GM10847 (cell line): Measurements from ENCODE around the gene NEK1.

ENCODE experiments used
- POLR2A ChIP-seq: IDR thresholded peaks from 2 replicates; pipeline ENCODE4 v1.6.1; 2011; ENCODE audit not compliant: insufficient read length; ENCODE audit errors: extremely low read depth

The NEK1 gene

DNA sequence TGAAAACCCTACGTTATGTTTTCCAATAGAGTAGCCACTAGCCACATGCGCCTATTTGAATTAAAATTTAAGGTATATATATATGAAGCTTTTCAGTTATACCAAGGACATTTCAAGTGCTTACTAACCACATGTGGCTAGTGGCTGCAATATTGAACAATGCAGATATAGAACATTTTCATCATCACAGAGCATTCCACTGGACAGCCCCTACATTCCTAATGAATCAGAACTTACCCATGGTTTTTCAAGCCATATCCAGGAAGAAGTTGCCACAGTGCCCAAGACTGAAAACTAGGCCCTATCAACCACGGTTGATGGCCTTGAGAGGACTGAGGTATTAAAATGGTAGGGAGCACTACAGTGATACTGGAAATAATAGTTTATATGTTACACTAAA, 29.7 kb downstream of the NEK1 start:
- no peak for TF ChIP-seq POLR2A

DNA sequence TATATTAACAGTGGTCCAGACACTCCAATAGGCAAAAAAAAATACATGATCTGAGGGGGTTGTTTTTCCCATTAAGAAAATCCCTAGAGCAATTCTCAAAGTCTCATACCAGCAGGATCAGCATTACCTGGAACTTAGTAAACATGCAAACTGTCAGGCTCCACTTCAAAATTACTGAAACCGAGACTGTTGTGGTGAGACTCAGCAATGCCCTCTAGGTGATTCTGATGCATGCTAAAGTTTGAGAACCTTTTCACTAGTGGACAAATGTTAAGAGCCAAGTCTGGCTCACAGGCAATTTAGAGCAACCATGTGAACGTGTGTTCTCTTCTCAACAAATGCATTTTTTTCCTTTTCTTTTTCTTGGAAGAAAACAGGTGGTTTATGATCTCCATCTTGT, 30.2 kb downstream of the NEK1 start:
- TF ChIP-seq POLR2A, result no peak

DNA sequence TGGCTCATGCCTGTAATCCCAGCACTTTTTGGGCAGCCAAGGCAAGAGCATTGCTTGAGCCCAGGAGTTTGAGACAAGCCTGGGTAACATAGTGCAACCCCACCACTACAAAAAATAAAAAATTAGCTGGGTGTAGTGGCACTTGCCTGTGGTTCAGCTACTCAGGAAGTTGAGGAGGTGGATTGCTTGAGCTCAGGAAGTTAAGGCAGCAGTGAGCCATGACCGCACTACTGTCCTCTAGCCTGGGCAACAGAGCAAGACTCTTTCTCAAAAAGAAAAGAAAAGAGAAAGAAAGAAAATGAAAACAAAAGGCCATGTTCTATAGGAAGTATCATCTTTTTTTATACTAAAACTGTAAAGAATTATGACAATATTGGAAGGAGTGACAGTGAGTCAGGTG, 38.5 kb downstream of the NEK1 start:
- TF ChIP-seq POLR2A, result no peak

DNA sequence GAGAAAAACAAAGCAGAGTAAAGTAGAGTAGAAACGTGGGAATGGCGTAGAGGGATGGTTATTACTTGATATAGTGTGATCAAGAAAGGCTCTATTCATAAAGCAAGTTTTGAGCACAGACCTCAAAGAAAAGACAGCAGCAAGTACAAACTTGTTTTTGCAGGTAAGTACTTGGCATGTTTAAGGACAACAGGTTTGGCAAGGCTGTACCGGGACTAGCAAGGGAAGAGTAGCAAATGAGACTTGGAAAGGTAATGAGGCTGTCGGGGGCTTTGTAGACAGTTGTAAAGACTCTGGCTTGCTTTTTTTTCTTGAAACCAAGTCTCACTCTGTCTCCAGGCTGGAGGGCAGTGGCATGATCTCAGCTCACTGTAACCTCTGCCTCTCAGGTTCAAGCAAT, 40.9 kb downstream of the NEK1 start:
- TF ChIP-seq POLR2A, result no peak

- TF ChIP-seq POLR2A, result no peak
Measured at GRCh38 chr4:169567916-169568315, 44.5 kb downstream of the NEK1 start.

DNA sequence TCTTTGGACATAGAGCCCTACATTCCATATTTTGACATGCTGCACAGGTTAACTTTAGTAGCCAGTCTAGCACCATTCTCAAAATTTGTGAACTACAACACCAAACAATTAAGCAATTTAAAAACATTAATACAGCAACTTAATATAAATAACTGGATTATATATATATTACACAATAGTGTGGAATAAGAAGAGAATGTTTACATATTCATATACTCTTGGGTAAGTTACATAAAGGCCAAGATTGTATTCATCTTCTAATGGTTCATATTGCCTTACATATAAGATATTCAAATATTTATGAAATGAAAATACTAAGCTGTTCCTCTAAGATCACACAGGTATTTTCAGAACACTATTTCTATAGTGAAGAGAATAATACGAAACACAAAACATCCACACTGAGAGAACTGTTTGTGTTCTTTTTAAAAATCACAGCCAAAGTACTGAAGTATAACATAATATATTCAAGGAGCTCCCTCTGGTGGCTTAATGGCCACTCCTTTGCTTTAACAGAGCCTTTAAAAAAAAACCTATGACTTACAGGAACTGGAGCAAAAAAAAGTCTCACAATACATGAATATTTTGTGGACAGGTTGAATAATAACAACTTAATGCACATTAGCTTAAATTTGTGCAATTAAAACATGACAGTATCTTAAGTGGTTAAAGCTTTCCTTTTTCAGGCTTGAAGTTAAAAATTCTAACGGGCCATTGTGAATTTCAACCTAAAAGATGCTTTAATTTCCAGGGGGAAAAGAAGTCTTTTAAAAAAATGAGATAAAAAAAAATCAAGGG, 46.2 kb downstream of the NEK1 start:
- no peak for TF ChIP-seq POLR2A

DNA sequence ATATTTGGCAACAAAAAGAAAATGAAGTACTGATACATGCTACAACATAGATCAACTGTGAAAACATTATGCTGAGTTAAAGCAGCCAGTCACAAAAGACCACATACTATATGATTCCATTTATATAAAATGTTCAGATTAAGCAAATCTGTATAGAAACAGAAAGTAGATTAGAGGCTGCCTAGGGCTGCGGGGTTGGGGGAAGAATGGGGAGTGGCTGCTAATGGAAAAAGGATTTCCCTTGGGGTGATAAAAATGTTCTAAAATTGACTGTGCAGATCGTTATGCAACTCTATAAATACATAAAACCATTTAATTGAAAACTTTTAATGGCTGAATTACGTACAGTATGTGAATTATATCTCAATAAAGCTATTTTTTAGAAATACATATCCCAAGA, 46.8 kb downstream of the NEK1 start:
- no peak for TF ChIP-seq POLR2A

DNA sequence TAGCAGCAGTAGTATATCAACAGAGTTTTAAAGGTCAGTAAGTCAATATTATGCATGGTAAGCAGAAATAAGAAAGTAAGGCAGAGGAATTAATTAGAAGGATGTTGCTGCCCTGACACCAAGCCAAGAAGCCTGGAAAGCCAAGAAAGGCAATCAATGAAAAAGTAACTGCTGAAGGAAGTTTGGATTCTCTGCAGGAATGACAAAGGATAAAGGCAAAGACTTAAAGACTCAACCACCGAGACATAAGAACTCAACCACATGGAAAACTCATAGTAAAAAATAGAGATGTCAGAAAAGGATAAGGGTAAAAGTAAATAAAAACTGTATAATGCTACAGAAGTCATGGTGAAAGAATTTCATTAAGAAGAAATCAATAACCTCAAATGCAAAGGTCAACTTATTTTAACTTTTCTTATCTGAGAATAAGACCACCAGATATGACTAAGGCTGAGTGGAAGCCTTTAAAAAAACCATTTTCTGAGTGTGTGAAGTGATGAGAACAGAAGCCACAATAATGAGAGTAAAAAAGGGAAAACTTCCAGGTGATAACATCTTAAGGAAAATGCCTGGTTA, 55.2 kb downstream of the NEK1 start:
- no peak for TF ChIP-seq POLR2A

- TF ChIP-seq POLR2A, result no peak
Measured at GRCh38 chr4:169540774-169541173, 71.6 kb downstream of the NEK1 start.

GRCh38 chr4:169530048-169530447, 82.3 kb downstream of the NEK1 start:
- TF ChIP-seq POLR2A, result no peak

DNA sequence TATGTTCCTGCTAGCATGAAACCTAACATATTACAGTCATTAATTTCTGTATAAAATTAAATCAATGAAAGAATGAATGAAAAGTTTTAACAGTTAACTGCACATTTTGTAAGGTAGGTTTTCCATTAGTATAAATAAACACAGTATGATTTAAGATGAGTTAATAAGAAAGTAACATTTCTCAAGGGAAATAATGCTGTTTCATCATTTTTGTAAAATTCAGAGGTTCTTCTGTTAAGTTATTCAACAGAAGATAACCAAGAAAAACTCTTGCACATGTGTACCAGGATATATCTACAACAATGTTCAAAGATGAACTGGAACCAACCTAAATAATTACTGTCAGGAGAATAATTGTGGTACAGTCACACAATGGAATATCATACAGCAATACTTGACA, 88.6 kb downstream of the NEK1 start:
- no peak for TF ChIP-seq POLR2A

- TF ChIP-seq POLR2A, result no peak
Measured at GRCh38 chr4:169510617-169511016, 101.8 kb downstream of the NEK1 start.

DNA sequence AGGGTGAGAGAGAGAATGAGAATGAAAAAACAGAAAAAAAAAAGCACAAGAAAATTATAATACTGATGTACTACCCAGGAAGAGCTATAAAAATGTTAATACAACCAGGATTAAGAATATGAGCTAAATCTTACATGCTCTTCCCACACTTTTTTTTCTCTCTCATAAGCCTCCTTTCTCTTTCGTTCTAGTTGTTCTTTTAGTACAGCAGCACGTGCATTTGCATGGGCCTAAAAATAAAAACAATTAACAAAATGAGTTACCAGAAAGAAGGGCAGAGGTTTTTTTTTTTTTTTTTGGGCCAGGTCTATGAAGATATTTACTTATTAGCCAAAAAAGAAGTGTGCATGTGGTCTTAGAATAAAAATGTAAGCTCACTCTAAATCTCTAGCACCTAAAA, 105.5 kb downstream of the NEK1 start:
- no peak for TF ChIP-seq POLR2A

DNA sequence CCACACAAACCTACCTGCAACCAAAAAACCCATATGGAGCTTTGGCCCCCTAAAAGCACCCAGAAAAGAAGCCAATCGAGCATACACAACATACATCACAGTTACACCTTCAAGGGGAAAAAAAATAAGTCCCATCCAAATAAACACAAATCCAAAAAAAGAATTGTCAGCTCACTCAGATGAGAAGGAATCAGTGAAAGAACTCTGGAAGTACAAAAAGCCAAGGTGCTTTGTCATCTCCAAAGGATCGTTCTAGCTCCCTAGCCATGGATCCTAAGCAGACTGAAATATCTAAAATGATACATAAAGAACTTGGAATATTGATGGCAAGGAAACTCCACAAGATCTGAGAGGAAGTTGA, 119.2 kb downstream of the NEK1 start:
- no peak for TF ChIP-seq POLR2A

- TF ChIP-seq POLR2A, result no peak
Measured at GRCh38 chr4:169492436-169493163, 119.8 kb downstream of the NEK1 start.

DNA sequence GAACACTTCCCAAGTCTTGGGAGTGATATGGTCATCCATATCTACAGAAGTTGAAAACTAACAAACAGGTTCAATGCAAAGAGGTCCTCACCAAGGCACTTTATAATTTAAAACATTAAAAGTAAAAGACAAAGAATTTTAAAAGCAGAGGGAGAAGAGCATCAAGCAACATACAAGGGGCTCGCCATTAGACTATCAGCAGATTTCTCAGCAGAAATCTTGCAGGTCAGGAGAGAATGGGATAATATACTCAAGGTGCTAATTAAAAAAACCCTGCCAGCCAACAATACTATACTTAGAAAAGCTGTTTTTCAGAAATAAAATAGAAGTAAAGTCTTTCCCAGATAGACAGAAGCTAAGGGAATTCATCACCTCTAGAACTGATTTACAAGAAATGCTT, 121.2 kb downstream of the NEK1 start:
- no peak for TF ChIP-seq POLR2A

- TF ChIP-seq POLR2A, result no peak
Measured at GRCh38 chr4:169489306-169489705, 123.1 kb downstream of the NEK1 start.
